A673 (cell line): ENCODE data around the gene CDSN. TPM values are rescaled to one million over a fixed set of nuclear protein-coding genes. Genes with fewer than 3 reads are reported as not detected.
"Not testable (repeated sequence)": the region's sequence is repeated elsewhere in the genome, so short reads cannot be mapped to it uniquely, and the experiment has no call there.

Source experiments
- BruUV-seq: library from RNA; stranded (reverse); fragments of 400-500 nt; replicated peaks from 2 replicates; lab custom pipeline; 2021; lab: Mats Ljungman, UMichigan
- CTCF ChIA-PET: fragments of 300-600 bp; sonication (Branson Sonifier 250); formaldehyde crosslinking; loops from one replicate; lab custom pipeline; 2022; ENCODE audit warnings: antibody characterized with exemption; lab: Charles Lee
- POLR2A ChIA-PET: fragments of 300-600 bp; sonication (Branson Sonifier 250); formaldehyde crosslinking; loops from one replicate; lab custom pipeline; 2022; ENCODE audit warnings: antibody characterized with exemption; ENCODE audit not compliant: low non-redundant PET; lab: Charles Lee
- DNase-seq: peaks from one replicate; pipeline ENCODE4 v3.0.0-alpha.2; 2015; ENCODE audit warnings: low spot score
- H3K27ac ChIP-seq: fragments of 200-600 bp; sonication (generic); 2 replicates; pipeline ENCODE4 v1.5.1; 2016; ENCODE audit warnings: mixed run types, low read depth, mild to moderate bottlenecking, mixed read lengths, antibody characterized with exemption, low read length; ENCODE audit not compliant: poor library complexity, severe bottlenecking
- H3K27me3 ChIP-seq: fragments of 200-600 bp; sonication (generic); replicated peaks from 2 replicates; pipeline ENCODE4 v1.6.1; 2017; ENCODE audit warnings: mixed run types, low read depth, mild to moderate bottlenecking, mixed read lengths, antibody characterized with exemption, low read length; ENCODE audit not compliant: insufficient read depth, poor library complexity
- H3K36me3 ChIP-seq: fragments of 200-600 bp; sonication (generic); 2 replicates; pipeline ENCODE4 v1.6.1; 2016; ENCODE audit warnings: mixed run types, mild to moderate bottlenecking, mixed read lengths, antibody characterized with exemption, low read length; ENCODE audit not compliant: insufficient read depth, poor library complexity, severe bottlenecking
- H3K4me1 ChIP-seq: fragments of 200-600 bp; sonication (generic); 2 replicates; pipeline ENCODE4 v1.6.1; 2017; ENCODE audit warnings: mixed run types, mild to moderate bottlenecking, mixed read lengths, antibody characterized with exemption, low read length; ENCODE audit not compliant: insufficient read depth, poor library complexity, severe bottlenecking
- H3K4me3 ChIP-seq: fragments of 200-600 bp; sonication (generic); 2 replicates; pipeline ENCODE4 v1.5.1; 2016; ENCODE audit warnings: low read depth, mixed run types, mild to moderate bottlenecking, mixed read lengths, low read length; ENCODE audit not compliant: poor library complexity, severe bottlenecking
- H3K9me3 ChIP-seq: fragments of 200-600 bp; sonication (generic); 2 replicates; pipeline ENCODE4 v1.6.1; 2016; ENCODE audit warnings: mixed run types, low read depth, mild to moderate bottlenecking, mixed read lengths, antibody characterized with exemption, low read length; ENCODE audit not compliant: poor library complexity, severe bottlenecking
- EZH2 ChIP-seq: fragments of 200-600 bp; sonication (generic); IDR thresholded peaks from 2 replicates; pipeline ENCODE4 v1.6.1; 2017; ENCODE audit warnings: borderline replicate concordance, low read depth, mild to moderate bottlenecking, mixed read lengths, antibody characterized with exemption, low read length; ENCODE audit not compliant: poor library complexity, severe bottlenecking
- intact Hi-C: fragments of 100-400 bp; cut with micrococcal nuclease; formaldehyde crosslinking; loops from one replicate; pipeline ENCODE4 v1.10.0; 2022; ENCODE audit not compliant: unreplicated experiment
- total RNA-seq: library from RNA; stranded (reverse); gene quantifications from 2 replicates; pipeline ENCODE4 v1.2.3, GENCODE V29; 2021
- TF ChIP-seq, protein P1 (sequence below): fragments of 300-800, 200-600 bp; sonication (generic); conservative IDR thresholded peaks from 2 replicates; pipeline ENCODE4 v1.5.1; 2017; ENCODE audit warnings: low read depth, mild to moderate bottlenecking, antibody characterized with exemption, low read length, moderate library complexity, mixed read lengths

The CDSN gene
- total RNA-seq, 1 experiment from 2014 or later: not detected

DNA sequence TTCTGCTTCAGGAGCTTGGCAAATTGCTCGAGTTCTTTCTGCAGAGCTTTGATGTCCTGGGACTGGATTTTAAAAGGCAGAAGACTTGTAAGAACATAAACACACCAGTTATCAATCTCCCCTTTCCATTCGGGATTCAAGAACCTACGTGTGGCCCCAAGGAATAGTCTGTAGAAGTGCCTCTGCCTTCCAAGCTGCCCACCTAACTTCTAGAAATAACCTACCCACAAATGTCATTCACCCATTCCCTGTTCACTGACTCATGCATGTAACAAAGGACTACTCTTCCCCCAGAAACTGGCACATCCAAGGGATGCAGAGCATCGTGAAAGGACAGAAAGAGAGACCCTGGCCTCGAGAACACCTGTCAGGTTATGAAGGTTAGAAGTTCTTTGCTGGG is 45.7 kb upstream of the CDSN start:
- intact Hi-C loops: no loop called here
- H3K27ac ChIP-seq: no peak overlapping the region
- ChIA-PET POLR2A (no interaction called here), CTCF (interaction anchor here (0.5 kb wide), 1 partner anchor 26 kb away, joined by 3 read pairs; no protein-coding TSS in a partner anchor)
- no peak for DNase-seq
- no peak for TF ChIP-seq EZH2
- TF ChIP-seq, protein P1, sequence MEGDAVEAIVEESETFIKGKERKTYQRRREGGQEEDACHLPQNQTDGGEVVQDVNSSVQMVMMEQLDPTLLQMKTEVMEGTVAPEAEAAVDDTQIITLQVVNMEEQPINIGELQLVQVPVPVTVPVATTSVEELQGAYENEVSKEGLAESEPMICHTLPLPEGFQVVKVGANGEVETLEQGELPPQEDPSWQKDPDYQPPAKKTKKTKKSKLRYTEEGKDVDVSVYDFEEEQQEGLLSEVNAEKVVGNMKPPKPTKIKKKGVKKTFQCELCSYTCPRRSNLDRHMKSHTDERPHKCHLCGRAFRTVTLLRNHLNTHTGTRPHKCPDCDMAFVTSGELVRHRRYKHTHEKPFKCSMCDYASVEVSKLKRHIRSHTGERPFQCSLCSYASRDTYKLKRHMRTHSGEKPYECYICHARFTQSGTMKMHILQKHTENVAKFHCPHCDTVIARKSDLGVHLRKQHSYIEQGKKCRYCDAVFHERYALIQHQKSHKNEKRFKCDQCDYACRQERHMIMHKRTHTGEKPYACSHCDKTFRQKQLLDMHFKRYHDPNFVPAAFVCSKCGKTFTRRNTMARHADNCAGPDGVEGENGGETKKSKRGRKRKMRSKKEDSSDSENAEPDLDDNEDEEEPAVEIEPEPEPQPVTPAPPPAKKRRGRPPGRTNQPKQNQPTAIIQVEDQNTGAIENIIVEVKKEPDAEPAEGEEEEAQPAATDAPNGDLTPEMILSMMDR: no peak
- H3K4me1 ChIP-seq: no peaks in the 10 kb centered on the region
- H3K36me3 ChIP-seq: peaks cover 19% of the 10 kb centered on the region
- H3K27me3 ChIP-seq: no peaks in the 10 kb centered on the region
- no peaks in the 10 kb centered on the region for H3K9me3 ChIP-seq
- H3K4me3 ChIP-seq: no peak overlapping the region
- BruUV-seq: no TSS peak

DNA sequence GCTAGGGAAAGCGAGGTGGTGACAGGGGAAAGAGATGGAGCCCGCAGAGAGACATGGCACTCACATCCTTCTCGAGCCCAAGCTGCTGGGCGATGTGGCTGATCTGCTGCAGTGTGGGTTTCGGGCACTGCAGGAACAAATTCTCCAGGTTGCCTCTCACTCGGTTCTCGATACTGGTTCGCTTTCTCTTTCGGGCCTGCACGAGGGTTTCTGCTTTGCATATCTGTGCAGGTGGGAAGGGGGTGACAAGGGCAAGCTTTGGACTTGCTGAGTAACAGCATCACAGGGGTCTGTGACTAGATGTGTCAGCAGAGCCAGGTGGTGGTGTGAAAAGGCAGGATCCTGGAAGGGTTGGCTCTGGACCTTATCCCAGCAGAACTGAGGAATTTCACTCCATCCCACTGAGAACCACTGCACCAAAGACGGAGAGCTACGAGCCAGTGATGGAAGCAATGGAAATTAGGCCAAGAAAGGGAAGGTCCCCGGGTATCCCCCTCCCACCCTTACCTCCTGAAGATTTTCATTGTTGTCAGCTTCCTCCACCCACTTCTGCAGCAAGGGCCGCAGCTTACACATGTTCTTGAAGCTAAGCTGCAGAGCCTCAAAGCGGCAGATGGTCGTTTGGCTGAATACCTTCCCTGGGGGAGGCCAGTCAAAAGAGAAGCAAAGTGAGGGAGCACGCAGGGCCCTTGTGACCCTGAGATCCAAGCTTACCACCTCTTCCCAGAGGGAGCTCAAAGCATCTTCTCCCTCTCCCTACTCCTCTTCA is 45.0 kb upstream of the CDSN start:
- CTCF ChIA-PET, H3K4me3 ChIP-seq, H3K27me3 ChIP-seq, DNase-seq, H3K4me1 ChIP-seq, H3K9me3 ChIP-seq, BruUV-seq, H3K27ac ChIP-seq, intact Hi-C loops, POLR2A ChIA-PET: not testable (repeated sequence)
- H3K36me3 ChIP-seq: peaks cover 21% of the 10 kb centered on the region

GRCh38 chr6:31164475-31165063 is 44.3 kb upstream of the CDSN start:
- peaks cover 21% of the 10 kb centered on the region for H3K36me3 ChIP-seq
- H3K9me3 ChIP-seq, H3K27me3 ChIP-seq, H3K4me3 ChIP-seq, intact Hi-C loops, H3K27ac ChIP-seq, BruUV-seq, DNase-seq, H3K4me1 ChIP-seq, POLR2A ChIA-PET, CTCF ChIA-PET: not testable (repeated sequence)

DNA sequence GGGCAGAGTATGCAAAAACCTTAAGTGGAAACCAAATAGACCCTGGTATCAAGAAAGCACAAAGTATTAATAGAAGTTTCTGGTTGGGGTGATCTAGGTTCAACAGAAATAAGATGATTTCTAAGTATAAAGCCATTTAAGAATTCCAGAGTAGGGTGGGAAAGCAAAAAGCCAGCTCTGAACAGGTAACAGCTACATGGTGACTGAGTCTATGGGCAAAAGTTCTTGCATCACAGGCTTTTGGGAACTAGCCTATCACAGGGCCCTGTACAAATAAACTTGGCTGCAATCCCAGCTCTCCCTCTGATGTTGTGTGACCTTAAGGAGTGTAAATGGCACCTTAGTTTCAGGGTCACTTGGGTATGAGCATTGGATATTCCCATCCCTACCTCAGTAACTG is 43.7 kb upstream of the CDSN start:
- intact Hi-C loops: no loop called here
- POLR2A ChIA-PET: no interaction called here
- peaks cover 21% of the 10 kb centered on the region for H3K36me3 ChIP-seq
- TF ChIP-seq, protein P1: no peak
- no peak for TF ChIP-seq EZH2
- no peaks in the 10 kb centered on the region for H3K9me3 ChIP-seq
- H3K27ac ChIP-seq: no peak overlapping the region
- H3K4me3 ChIP-seq: no peak overlapping the region
- no TSS peak for BruUV-seq
- H3K4me1 ChIP-seq: no peaks in the 10 kb centered on the region
- H3K27me3 ChIP-seq: no peaks in the 10 kb centered on the region
- CTCF ChIA-PET: interaction anchor here (0.6 kb wide), 1 partner anchor 213 kb away, joined by 9 read pairs; no protein-coding TSS in a partner anchor
- no peak for DNase-seq
